ENCODE data around the gene ARFIP1.

ARFIP1 gene

GRCh38 chr4:152901205-152901604 is 121.5 kb downstream of the ARFIP1 start:
- no peak for DNase-seq

GRCh38 chr4:152903658-152904057 is 123.9 kb downstream of the ARFIP1 start:
- DNase-seq: no peak

GRCh38 chr4:152909901-152910300 is 130.1 kb downstream of the ARFIP1 start:
- no peak for DNase-seq

- no peak for DNase-seq
Observed at GRCh38 chr4:152910521-152910920, 130.8 kb downstream of the ARFIP1 start.

GRCh38 chr4:152917543-152918395 is 138.0 kb downstream of the ARFIP1 start:
- DNase-seq: no peak

- no peak for DNase-seq
Observed at GRCh38 chr4:152919826-152920225, 140.1 kb downstream of the ARFIP1 start.

- peak; percentile 58 for DNase-seq
Observed at GRCh38 chr4:152920768-152921167, 141.0 kb downstream of the ARFIP1 start.

- no peak for DNase-seq
Observed at GRCh38 chr4:152921284-152921683, 141.5 kb downstream of the ARFIP1 start.

GRCh38 chr4:152925851-152926250 is 146.1 kb downstream of the ARFIP1 start:
- no peak for DNase-seq

GRCh38 chr4:152926959-152927358 is 147.2 kb downstream of the ARFIP1 start:
- no peak for DNase-seq

GRCh38 chr4:152927737-152928136 is 148.0 kb downstream of the ARFIP1 start:
- peak; percentile 94 for DNase-seq

- DNase-seq: no peak
Observed at GRCh38 chr4:152928286-152928685, 148.5 kb downstream of the ARFIP1 start.

- DNase-seq: no peak
Observed at GRCh38 chr4:152929888-152930287, 150.1 kb downstream of the ARFIP1 start.

GRCh38 chr4:152935143-152935542 is 155.4 kb downstream of the ARFIP1 start:
- DNase-seq: no peak

- no peak for DNase-seq
Observed at GRCh38 chr4:152935631-152936445, 156.1 kb downstream of the ARFIP1 start, which contains the start of gene FHDC1. TSS of gene FHDC1 (plus strand) at chr4:152936323. CDS start at chr4:152943058, 6,735 bp downstream.

- no peak for DNase-seq
Observed at GRCh38 chr4:152936446-152937335, 156.9 kb downstream of the ARFIP1 start.

GRCh38 chr4:152937336-152938236 is 157.8 kb downstream of the ARFIP1 start:
- no peak for DNase-seq

- no peak for DNase-seq
Observed at GRCh38 chr4:152938237-152938947, 158.6 kb downstream of the ARFIP1 start.

GRCh38 chr4:152939621-152940020 is 159.9 kb downstream of the ARFIP1 start:
- no peak for DNase-seq

GRCh38 chr4:152940461-152940860 is 160.7 kb downstream of the ARFIP1 start:
- DNase-seq: no peak

- DNase-seq: no peak
Observed at GRCh38 chr4:152941411-152941810, 161.7 kb downstream of the ARFIP1 start.
